HT-29 (cell line): ENCODE results near the gene CSF3. TPM values are rescaled to one million over a fixed set of nuclear protein-coding genes. Genes with fewer than 3 reads are reported as not detected.
A peak's percentile ranks its signal among the peaks of the same experiment; 100 is the strongest.

ENCODE experiments used
- DNase-seq: peaks from one replicate; pipeline ENCODE4 v3.0.0-alpha.2; 2015; ENCODE audit warnings: low spot score
- small RNA-seq: library from RNA; depleted of rRNA; stranded (forward); fragments of <200 nt; gene quantifications from one replicate; pipeline ENCODE3, GENCODE V24; 2014
- total RNA-seq: library from RNA; depleted of rRNA; stranded (reverse); fragments of >200 nt; shearing (Covaris generic); gene quantifications from 2 replicates; pipeline ENCODE4 v1.2.3, GENCODE V29; 2014; rRNA removed

Gene CSF3
- total RNA-seq, 1 experiment from 2014 or later: not detected

DNA sequence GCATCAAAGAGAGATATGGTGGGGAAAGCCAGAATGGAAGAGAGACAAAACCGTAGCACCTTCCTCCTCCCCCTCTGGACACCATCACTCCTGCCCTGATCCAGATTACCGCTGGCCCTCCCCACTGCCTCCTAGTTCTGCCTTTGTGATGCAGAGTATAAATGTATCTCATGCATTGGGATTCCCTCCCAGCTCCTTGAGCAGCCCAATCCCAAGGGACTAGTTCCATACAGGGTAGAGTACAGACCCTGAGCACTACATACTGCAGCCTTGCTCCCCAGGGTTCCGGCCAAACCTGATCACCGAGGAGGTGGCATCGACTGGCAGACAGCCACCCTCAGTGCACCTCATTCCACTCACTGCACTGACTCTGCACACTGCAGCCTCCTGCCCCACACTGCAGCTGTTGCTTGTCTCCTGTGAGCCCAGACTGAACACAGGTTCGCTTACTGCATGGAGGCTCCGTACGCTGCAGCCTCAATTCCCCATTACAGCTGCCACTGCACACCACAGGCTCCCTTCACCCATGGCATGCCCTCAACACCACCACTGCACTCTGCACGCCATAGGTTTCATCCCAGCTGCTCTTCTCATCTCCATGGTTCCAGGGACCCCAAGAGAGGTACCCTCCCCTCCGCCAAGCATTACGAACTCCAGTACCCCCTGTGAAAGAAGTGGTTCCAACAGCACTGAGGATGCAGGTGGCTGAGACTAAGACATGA is 45.8 kb downstream of the CSF3 start:
- no peak for DNase-seq

- no peak for DNase-seq
Measured at GRCh38 chr17:40061609-40062038, 46.4 kb downstream of the CSF3 start.

DNA sequence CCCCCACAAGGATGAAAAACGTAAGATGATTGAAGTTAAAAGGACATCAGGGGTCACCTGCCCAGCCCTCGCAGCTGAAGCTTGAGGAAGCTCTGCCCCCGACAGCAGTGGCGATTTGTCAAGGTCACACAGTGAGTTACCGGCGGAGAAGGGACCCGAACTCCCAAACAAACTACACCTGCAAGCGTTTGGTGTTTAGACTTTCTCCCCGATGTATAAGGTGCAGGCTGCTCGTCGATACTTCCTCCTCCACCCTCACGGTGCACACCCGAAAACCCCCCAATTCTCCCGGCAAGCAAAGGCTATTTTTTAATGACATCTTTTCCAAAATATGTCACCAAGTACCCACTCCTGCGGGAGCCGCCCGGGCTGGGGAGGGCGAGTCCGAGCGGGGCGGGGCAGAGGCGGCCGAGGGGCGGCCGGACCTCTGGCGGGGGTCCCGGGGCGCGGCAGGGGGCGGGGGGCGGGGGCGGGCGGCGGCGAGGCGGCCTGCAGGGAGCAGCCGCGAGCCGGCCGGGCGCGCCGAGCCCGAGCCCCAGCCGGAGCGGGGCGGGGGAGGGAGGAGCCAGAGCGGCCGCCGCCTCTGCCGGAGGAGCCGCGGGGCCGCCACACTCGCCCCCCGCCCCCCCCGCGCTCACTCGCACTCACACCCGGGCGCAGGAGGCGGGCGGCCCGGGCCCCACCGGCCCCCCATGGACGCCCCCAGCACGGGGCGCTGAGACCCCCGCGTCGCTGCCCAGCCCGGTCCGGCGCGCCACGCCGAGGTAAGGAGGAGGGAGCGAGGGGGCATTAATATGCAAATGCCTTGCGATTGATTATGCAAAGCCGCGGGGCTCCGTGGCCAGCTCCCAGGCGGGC is 47.3 kb downstream of the CSF3 start, which contains the start of gene THRA:
Gene THRA (plus strand): TSS at position 637 of the 858 bp plus-strand sequence. CDS start 11,524 bp downstream, outside the sequence.
- DNase-seq: peak; percentile 63

DNA sequence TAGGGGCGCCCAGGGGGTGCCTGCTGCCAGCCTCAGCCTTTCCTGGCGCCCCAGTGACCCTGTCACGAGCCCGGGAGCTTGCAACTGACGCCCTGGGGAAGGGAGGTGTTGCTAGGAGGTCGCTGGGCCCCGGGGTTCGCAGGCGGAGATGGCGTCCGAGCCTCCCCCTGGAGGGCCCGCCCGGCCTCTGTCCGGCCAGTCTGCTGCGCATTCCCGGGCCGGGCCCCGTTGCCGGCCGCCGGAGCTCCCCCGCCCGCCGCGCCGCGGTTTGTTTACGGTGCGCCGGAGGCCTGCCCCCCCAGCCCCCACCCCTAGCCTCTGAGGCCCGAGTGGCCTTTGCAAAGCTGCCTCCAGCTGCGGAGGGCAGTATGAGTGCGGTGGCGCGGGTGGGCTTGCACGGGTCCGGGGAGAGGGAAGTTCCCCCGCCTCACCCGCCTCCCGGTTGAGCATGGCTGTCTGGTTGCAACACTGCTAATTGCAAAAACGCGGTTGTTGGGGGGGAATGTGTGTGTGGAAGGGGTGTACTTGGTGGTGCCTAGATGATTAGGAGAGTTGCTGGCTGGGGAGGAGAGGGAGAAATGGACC is 48.0 kb downstream of the CSF3 start:
- DNase-seq: peak; percentile 43

GRCh38 chr17:40063901-40064531 is 48.8 kb downstream of the CSF3 start:
- no peak for DNase-seq

DNA sequence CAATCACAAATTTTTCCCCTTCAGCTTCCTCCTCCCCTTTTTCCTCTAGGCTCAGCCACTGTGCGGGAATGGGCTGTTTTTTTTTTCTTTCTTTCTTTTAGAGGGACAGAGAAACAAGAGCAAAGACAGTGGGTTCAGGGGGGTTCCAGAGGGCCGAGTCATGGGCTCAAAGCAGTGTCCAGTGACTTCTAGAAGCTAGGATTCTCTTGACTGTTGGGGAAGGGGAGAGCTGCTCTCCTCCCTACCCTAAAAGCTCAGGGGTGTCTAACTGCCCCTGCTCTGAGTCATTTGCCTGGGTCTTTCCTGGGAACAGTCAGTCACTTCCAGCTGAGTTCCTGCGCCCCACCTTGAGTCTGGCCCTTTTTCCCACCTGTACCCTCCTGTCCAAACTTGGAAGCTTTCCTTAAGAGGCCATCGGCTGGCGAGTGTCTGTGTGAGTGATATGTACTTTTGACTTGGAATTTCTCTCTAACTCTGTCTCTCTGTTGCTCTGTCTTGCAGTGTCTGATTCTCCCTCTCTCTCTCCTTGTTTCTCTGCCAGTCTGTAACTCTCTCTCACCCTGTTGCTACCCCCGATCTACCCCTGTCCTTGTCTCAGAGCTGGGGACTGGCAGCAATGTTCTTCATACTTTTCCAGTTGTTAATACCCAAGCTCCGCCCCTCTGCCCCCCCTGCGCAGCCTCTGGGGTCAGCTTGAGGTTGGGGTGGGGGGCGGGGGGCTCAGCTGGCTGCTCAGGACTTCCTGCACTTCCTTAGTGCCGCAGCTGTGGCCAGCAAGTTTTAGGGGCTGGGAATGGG is 49.9 kb downstream of the CSF3 start:
- DNase-seq: no peak

- DNase-seq: no peak
Measured at GRCh38 chr17:40065769-40066510, 50.7 kb downstream of the CSF3 start.

Small RNAs within 50 kb of the gene (small RNA-seq; reads per million reads assigned to genes)
- 297 reads per million, percentile 98 among the genes with 10 or more reads in this experiment for gene SNORD124

Other genes starting within 250 kb of the CSF3 start
- 0.26 and 0.56 TPM in 2 replicates for gene IKZF3, start 151.1 kb upstream of the CSF3 start, total RNA-seq
- not detected in 2 replicates for gene ZPBP2, start 147.2 kb upstream of the CSF3 start, total RNA-seq
- 5.5 and 5.8 TPM in 2 replicates for gene GSDMB, start 96.8 kb upstream of the CSF3 start, total RNA-seq
- gene ORMDL3, start 87.8 kb upstream of the CSF3 start, total RNA-seq: 61.0 and 66.7 TPM in 2 replicates
- gene LRRC3C, start 87.7 kb upstream of the CSF3 start, total RNA-seq: not detected in 2 replicates
- gene GSDMA, start 52.4 kb upstream of the CSF3 start, total RNA-seq: not detected in 2 replicates
- gene PSMD3, start 34.6 kb upstream of the CSF3 start, total RNA-seq: 236 and 240 TPM in 2 replicates
- 56.3 and 56.6 TPM in 2 replicates for gene MED24, start 39.0 kb downstream of the CSF3 start, total RNA-seq
- 31.1 and 33.2 TPM in 2 replicates for gene THRA, start 47.5 kb downstream of the CSF3 start, total RNA-seq
- gene NR1D1, start 85.1 kb downstream of the CSF3 start, total RNA-seq: 22.6 and 25.7 TPM in 2 replicates
- 44.1 and 47.1 TPM in 2 replicates for gene MSL1, start 106.5 kb downstream of the CSF3 start, total RNA-seq
- gene CASC3, start 125.1 kb downstream of the CSF3 start, total RNA-seq: 22.9 and 33.3 TPM in 2 replicates
- gene RAPGEFL1, start 162.0 kb downstream of the CSF3 start, total RNA-seq: 14.3 and 15.2 TPM in 2 replicates
- 8.1 and 9.8 TPM in 2 replicates for gene WIPF2, start 203.9 kb downstream of the CSF3 start, total RNA-seq